Loucy (cell line): ENCODE data around the gene TSPAN9.

Experiments used
- H2AFZ ChIP-seq: fragments of 200-600 bp; sonication (generic); 2 replicates; pipeline ENCODE4 v1.6.0; 2016; ENCODE audit warnings: antibody characterized with exemption, mild to moderate bottlenecking, low read length, moderate library complexity
- H3F3A ChIP-seq: fragments of 200-600 bp; 2 replicates; pipeline ENCODE4 v1.6.0; 2016; ENCODE audit warnings: antibody characterized with exemption, low read depth, mild to moderate bottlenecking
- H3K27me3 ChIP-seq: fragments of 200-600 bp; sonication (generic); 2 replicates; pipeline ENCODE4 v1.6.1; 2014; ENCODE audit warnings: low read length, mild to moderate bottlenecking; ENCODE audit not compliant: insufficient read depth, poor library complexity, severe bottlenecking
- H3K36me3 ChIP-seq: fragments of 200-600 bp; sonication (generic); 2 replicates; pipeline ENCODE4 v1.6.1; 2016; ENCODE audit warnings: low read length; ENCODE audit not compliant: insufficient read depth
- H3K4me1 ChIP-seq: fragments of 200-600 bp; sonication (generic); 2 replicates; pipeline ENCODE4 v1.5.1; 2014; ENCODE audit warnings: low read length, mild to moderate bottlenecking; ENCODE audit not compliant: insufficient read depth, poor library complexity, severe bottlenecking
- H3K4me2 ChIP-seq: fragments of 200-600 bp; sonication (generic); 2 replicates; pipeline ENCODE4 v1.6.0; 2014; ENCODE audit warnings: antibody characterized with exemption, low read length, low read depth, mild to moderate bottlenecking; ENCODE audit not compliant: poor library complexity, severe bottlenecking
- H3K4me3 ChIP-seq: fragments of 200-600 bp; sonication (generic); 2 replicates; pipeline ENCODE4 v1.5.1; 2014; ENCODE audit warnings: low read length, mild to moderate bottlenecking, mixed read lengths; ENCODE audit not compliant: poor library complexity, severe bottlenecking
- H3K79me2 ChIP-seq: fragments of 200-600 bp; sonication (generic); 2 replicates; pipeline ENCODE4 v1.6.1; 2014; ENCODE audit warnings: low read length; ENCODE audit not compliant: insufficient read depth
- H3K9ac ChIP-seq: fragments of 200-600 bp; sonication (generic); 2 replicates; pipeline ENCODE4 v1.6.0; 2014; ENCODE audit warnings: mild to moderate bottlenecking, low read depth, low read length, moderate library complexity; ENCODE audit not compliant: poor library complexity, severe bottlenecking
- H3K9me2 ChIP-seq: fragments of 200-600 bp; sonication (generic); replicated peaks from 2 replicates; pipeline ENCODE4 v1.6.1; 2016; ENCODE audit warnings: low read depth, low read length, mixed read lengths
- H3K9me3 ChIP-seq: fragments of 200-600 bp; sonication (generic); 2 replicates; pipeline ENCODE4 v1.6.1; 2014; ENCODE audit warnings: mild to moderate bottlenecking, antibody characterized with exemption, low read length, low read depth; ENCODE audit not compliant: insufficient read depth
- H4K20me1 ChIP-seq: fragments of 200-600 bp; sonication (generic); 2 replicates; pipeline ENCODE4 v1.6.0; 2014; ENCODE audit warnings: antibody characterized with exemption, low read length, mild to moderate bottlenecking; ENCODE audit not compliant: insufficient read depth, poor library complexity, severe bottlenecking
- CTCF ChIP-seq: fragments of 200-600 bp; sonication (generic); conservative IDR thresholded peaks from 2 replicates; pipeline ENCODE4 v1.5.1; 2014; ENCODE audit warnings: mild to moderate bottlenecking, antibody characterized with exemption, low read length
- EZH2phosphoT487 ChIP-seq: fragments of 200-600 bp; IDR thresholded peaks from 2 replicates; pipeline ENCODE4 v1.6.1; 2018; ENCODE audit warnings: antibody characterized with exemption, mild to moderate bottlenecking, moderate library complexity, borderline replicate concordance

Gene TSPAN9

GRCh38 chr12:3049176-3049575, 28.0 kb upstream of the TSPAN9 start:
- no peak overlapping the region for H2AFZ ChIP-seq
- H4K20me1 ChIP-seq, result no peaks in the 10 kb centered on the region
- no peak overlapping the region for H3K4me2 ChIP-seq
- H3K9ac ChIP-seq, result no peak overlapping the region
- no peak overlapping the region for H3K4me3 ChIP-seq
- TF ChIP-seq CTCF (no peak), EZH2phosphoT487 (no peak)
- no peaks in the 10 kb centered on the region for H3K79me2 ChIP-seq
- H3K4me1 ChIP-seq, result no peaks in the 10 kb centered on the region
- no peaks in the 10 kb centered on the region for H3K9me2 ChIP-seq
- H3F3A ChIP-seq, result no peaks in the 10 kb centered on the region
- H3K27me3 ChIP-seq, result no peaks in the 10 kb centered on the region
- H3K9me3 ChIP-seq, result no peaks in the 10 kb centered on the region
- H3K36me3 ChIP-seq, result no peaks in the 10 kb centered on the region

- TF ChIP-seq CTCF, result no peak
- no peak for TF ChIP-seq EZH2phosphoT487
- no peak overlapping the region for H3K4me3 ChIP-seq
- H4K20me1 ChIP-seq, result no peaks in the 10 kb centered on the region
- H3K4me2 ChIP-seq, result no peak overlapping the region
- H3K27me3 ChIP-seq, result no peaks in the 10 kb centered on the region
- no peaks in the 10 kb centered on the region for H3F3A ChIP-seq
- no peaks in the 10 kb centered on the region for H3K9me2 ChIP-seq
- H3K36me3 ChIP-seq, result no peaks in the 10 kb centered on the region
- no peak overlapping the region for H3K9ac ChIP-seq
- no peaks in the 10 kb centered on the region for H3K4me1 ChIP-seq
- no peaks in the 10 kb centered on the region for H3K9me3 ChIP-seq
- H3K79me2 ChIP-seq, result no peaks in the 10 kb centered on the region
- no peak overlapping the region for H2AFZ ChIP-seq
Measured at GRCh38 chr12:3049611-3050249, 27.4 kb upstream of the TSPAN9 start.

GRCh38 chr12:3054374-3054773, 22.8 kb upstream of the TSPAN9 start:
- no peaks in the 10 kb centered on the region for H3K4me1 ChIP-seq
- H3K9ac ChIP-seq, result no peak overlapping the region
- no peaks in the 10 kb centered on the region for H4K20me1 ChIP-seq
- H2AFZ ChIP-seq, result no peak overlapping the region
- no peaks in the 10 kb centered on the region for H3K9me3 ChIP-seq
- no peaks in the 10 kb centered on the region for H3K79me2 ChIP-seq
- H3K36me3 ChIP-seq, result no peaks in the 10 kb centered on the region
- no peaks in the 10 kb centered on the region for H3F3A ChIP-seq
- H3K4me2 ChIP-seq, result no peak overlapping the region
- H3K9me2 ChIP-seq, result no peaks in the 10 kb centered on the region
- H3K4me3 ChIP-seq, result no peak overlapping the region
- no peaks in the 10 kb centered on the region for H3K27me3 ChIP-seq
- TF ChIP-seq CTCF (no peak), EZH2phosphoT487 (no peak)
